Fibroblast of skin of left biceps (primary cell): ENCODE measurements around the gene CRY2.
"Not testable (repeated sequence)": the region's sequence is repeated elsewhere in the genome, so short reads cannot be mapped to it uniquely, and the experiment has no call there.

Source experiments
- DNase-seq, 2 experiments: peaks; one replicate each; pipeline ENCODE4 v3.0.0-alpha.2; 2013; ENCODE audit warnings: low read depth in 2 of 2

The CRY2 gene

GRCh38 chr11:45899448-45900174 is 52.3 kb downstream of the CRY2 start:
- peak; percentile 59 to 62 for DNase-seq

GRCh38 chr11:45900175-45900800 is 53.0 kb downstream of the CRY2 start:
- not testable (repeated sequence) for DNase-seq

DNA sequence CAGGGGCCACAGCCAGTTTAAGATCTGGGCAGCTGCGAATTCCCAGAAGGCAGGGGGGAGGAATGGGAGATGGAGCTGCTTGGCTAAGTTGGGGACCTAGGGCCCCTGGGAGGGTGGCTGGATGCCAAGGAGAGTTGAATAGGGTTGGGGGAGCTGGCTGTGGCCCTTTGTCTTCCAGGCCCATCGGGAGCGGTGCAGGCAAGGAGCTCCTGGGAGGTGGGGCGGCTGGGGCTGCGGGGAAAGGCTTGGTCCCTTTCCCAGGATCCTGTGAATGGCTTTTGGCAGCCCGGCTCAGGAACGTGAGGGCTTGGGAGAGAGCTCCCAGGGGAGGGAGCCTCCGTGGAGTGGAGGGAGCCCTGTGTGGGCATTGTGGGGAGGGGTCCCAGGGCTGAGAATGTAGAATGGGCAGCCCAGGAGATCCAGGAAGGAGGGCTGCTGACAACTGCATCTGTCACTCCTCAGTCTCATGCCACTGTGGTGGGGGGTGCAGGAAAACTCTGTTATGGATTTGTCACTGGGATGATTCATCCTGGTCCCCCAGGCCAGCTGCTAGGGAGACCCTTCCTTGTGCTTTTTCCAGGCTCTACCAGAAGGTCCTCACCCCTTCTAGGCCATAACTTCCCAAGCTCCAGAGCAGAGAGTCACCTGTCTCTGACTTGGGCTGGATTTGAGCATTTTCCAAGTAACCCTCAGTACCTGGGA is 53.8 kb downstream of the CRY2 start:
- no peak for DNase-seq

- DNase-seq: no peak
These were observed 54.4 kb downstream of the CRY2 start for GRCh38 chr11:45901626-45902025.

- no peak for DNase-seq
These were observed 55.4 kb downstream of the CRY2 start for GRCh38 chr11:45902452-45903380.

GRCh38 chr11:45904309-45904915 is 57.1 kb downstream of the CRY2 start:
- no peak for DNase-seq

DNA sequence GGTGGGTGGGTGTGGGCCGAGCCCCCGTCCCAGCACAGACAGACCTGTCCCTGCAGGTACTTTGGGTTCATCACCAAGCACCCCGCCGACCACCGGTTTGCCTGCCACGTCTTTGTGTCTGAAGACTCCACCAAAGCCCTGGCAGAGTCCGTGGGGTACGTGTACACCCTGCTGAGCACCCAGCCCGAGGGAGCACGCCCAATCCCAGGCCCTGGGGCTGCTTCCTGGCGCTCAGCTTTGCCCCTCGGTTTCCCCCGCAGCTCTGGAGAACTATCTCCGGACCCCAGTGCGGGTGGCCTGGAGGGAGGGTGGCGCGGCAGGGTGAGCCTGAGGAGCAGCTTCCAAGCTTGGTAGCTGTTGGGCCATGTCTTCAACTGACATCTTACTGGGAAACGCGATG is 57.8 kb downstream of the CRY2 start:
- DNase-seq: no peak

DNA sequence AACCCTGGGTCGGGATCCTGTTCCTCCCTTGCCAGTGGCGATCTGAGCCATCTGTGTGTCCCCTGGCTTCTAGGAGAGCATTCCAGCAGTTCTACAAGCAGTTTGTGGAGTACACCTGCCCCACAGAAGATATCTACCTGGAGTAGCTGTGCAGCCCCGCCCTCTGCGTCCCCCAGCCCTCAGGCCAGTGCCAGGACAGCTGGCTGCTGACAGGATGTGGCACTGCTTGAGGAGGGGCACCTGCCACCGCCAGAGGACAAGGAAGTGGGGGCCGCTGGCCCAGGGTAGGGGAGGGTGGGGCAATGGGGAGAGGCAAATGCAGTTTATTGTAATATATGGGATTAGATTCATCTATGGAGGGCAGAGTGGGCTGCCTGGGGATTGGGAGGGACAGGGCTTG is 58.3 kb downstream of the CRY2 start:
- DNase-seq: not testable (repeated sequence)

DNA sequence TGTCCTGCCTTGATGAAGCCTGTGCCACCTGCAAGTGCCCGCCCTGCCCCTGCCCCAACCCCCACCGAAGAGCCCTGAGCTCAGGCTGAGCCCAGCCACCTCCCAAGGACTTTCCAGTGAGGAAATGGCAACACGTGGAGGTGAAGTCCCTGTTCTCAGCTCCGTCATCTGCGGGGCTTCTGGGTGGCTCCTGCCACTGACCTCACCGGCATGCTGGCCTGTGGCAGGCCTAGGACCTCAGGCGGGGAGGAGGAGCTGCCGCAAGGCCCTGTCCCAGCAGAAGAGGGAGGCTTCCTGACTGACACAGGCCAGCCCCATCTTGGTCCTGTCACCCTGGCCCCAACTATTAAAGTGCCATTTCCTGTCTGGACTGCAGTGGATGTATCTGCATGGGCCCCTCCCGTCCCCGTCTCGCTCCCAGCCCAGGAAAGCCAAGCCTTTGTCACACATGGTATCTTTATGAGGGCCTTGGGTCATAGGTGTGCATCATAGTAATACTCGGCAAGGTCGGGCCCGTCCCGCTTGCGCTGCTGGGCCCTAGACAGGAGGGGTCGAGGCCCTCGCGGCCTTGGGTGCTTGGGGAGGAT is 58.9 kb downstream of the CRY2 start:
- DNase-seq: no peak

DNA sequence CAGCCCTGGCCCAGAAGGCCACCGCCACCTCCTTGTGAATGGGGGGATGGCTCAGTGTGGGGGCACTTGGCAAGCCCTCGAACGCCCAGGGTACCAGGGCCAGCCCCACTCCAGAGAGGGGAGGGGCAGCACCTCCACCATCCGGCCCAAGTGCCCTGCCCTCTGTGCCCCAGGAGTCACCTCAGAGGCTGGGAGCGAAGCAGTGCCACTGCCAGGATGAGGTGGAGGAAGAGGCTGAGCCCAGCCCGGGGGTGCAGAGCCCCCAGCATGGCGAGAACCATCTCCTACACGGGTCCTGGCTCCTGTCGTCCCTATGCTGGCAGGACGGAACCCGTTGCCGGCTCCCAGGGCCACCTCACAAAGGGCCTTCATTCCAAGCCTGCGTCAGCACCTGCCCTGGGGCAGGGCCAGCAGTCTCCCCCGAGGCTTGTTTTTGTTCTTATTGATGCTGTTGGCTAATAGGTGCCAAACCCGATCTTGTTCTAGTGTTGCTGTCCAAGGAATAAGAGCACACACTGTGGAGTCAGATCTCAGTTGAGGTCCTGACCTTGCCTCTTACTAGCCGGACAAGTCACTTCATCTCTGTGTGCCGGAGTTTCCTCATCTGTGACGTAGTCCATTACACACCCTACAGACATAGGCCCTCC is 59.8 kb downstream of the CRY2 start, which contains the start of gene FREY1:
Gene FREY1 (minus strand): TSS at position 307 of the 647 bp plus-strand sequence. CDS start 26 bp downstream, at position 281.
- DNase-seq: no peak

- no peak for DNase-seq
These were observed 60.7 kb downstream of the CRY2 start for GRCh38 chr11:45907911-45908370.

- DNase-seq: no peak
These were observed 62.6 kb downstream of the CRY2 start for GRCh38 chr11:45909594-45910475.

DNA sequence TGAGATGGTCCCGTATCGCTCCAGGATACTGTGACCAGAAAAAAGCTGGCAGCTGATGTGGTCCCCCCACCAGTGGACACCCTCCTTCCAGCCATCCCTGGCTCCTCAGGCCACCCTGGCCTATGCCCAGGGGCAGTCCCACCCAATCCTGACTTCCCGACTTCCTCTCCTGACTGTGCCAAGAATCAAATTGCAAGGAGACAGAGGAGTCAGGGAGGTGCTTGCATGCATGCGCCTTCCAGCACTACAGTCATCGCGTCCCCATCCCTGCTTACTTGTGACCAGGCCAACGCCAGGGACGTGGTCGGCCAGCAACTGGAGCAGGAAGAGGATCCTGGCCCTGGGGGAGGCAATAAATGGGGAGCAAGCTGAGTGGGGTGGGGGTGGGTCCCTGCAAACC is 63.3 kb downstream of the CRY2 start:
- DNase-seq: no peak

GRCh38 chr11:45913514-45913913 is 66.2 kb downstream of the CRY2 start:
- DNase-seq: no peak

GRCh38 chr11:45913942-45914635 is 66.8 kb downstream of the CRY2 start:
- DNase-seq: no peak

DNA sequence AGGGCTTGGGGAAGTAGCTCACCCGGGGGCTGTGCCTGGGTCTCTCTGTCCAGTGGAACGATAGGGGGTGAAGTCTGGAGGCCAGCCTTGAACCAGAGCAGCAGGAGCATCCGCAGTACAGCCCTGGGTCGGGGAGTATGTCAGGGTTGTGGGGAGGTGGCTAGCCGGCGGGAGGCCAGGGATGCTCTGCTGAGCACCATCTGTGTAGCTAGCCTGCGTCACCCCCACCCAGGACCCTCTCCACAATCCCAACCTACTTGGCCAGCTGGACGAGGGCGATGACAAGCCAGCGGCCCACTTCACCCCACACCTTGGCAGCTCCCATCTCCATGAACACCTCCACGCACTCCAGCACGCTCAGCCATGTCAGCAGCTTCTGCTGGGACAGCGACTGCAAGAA is 68.2 kb downstream of the CRY2 start:
- DNase-seq: no peak

DNA sequence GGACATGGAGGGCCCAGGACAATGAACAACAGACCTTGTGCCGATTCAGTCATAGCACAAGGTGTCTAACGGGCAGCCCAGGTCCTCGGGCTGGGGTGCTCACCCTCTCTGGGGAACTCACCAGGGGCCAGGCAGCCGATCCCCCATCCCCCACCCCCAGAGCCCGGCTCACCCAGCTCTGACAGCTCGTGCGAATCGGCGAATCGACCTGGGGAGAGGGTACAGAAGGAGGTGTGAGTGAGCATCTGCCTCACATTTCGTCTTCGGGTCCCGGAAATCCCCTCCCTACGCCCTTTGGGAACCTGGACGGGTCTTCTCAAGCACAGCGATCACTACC is 70.0 kb downstream of the CRY2 start:
- DNase-seq: no peak

GRCh38 chr11:45917623-45918330 is 70.5 kb downstream of the CRY2 start, which contains the start of gene PEX16:
Gene PEX16 (minus strand): TSS chr11:45917877. CDS start chr11:45917811, 66 bp downstream.
- peak; percentile 99 for DNase-seq
